Measurements from ENCODE around the gene PCGF3.

- no peak for TF ChIP-seq CTCF (IDR thresholded peaks at IDR 0.05; ENCODE audit: low read depth, low read length, missing input control)
- TF ChIP-seq MAX (IDR thresholded peaks at IDR 0.05): no peak
- no peak for TF ChIP-seq GABPA (IDR thresholded peaks at IDR 0.05 in 1 of 2, conservative IDR thresholded peaks at IDR 0.05 in 1 of 2)
- no peak for TF ChIP-seq YY1 (IDR thresholded peaks at IDR 0.05)
- TF ChIP-seq REST (IDR thresholded peaks at IDR 0.05): no peak
- TF ChIP-seq SP1 (IDR thresholded peaks at IDR 0.05): no peak
- no peak for TF ChIP-seq HNF4G (IDR thresholded peaks at IDR 0.05)
- no peak for TF ChIP-seq TAF1 (conservative IDR thresholded peaks at IDR 0.05)
- no peak for TF ChIP-seq RAD21 (IDR thresholded peaks at IDR 0.05)
- TF ChIP-seq FOXA1 (IDR thresholded peaks at IDR 0.05): no peak
- TF ChIP-seq ZBTB33 (IDR thresholded peaks at IDR 0.05): no peak
- TF ChIP-seq RXRA (IDR thresholded peaks at IDR 0.05): no peak
- TF ChIP-seq EGR1 (IDR thresholded peaks at IDR 0.05; ENCODE audit: low read depth in 2 of 2): no peak
- no peak for TF ChIP-seq ATF3 (IDR thresholded peaks at IDR 0.05)
Measured at GRCh38 chr4:682490-683172, 23.0 kb upstream of the PCGF3 start.
